H1 (cell line): ENCODE data around the gene BCAM. TPM values are rescaled to one million over a fixed set of nuclear protein-coding genes. Genes with fewer than 3 reads are reported as not detected.

Experiments used
- CTCF ChIA-PET: fragments of 300-600 bp; sonication (Branson Sonifier 250); formaldehyde crosslinking; loops from one replicate; lab custom pipeline; 2021; ENCODE audit not compliant: partially characterized antibody; lab: Charles Lee
- POLR2A ChIA-PET: fragments of 300-600 bp; sonication (Branson Sonifier 250); formaldehyde crosslinking; loops from one replicate; lab custom pipeline; 2021; ENCODE audit warnings: inconsistent platforms; ENCODE audit not compliant: partially characterized antibody; lab: Charles Lee
- DNase-seq, 2 experiments: peaks; one replicate each; pipeline versions ENCODE4 v3.0.0 to v3.0.0-alpha.2; 2010 to 2022; ENCODE audit warnings: low spot score in 2 of 2, low read depth in 1 of 2, mixed read lengths in 1 of 2
- FAIRE-seq: peaks from 2 replicates; lab custom pipeline; 2011; peaks lifted over from hg19 to GRCh38; lab: Jason Lieb, UNC
- H2AFZ ChIP-seq: 2 replicates; pipeline ENCODE4 v1.8.1; 2012; ENCODE audit warnings: low read length, inconsistent platforms
- H2AK5ac ChIP-seq: 2 replicates; pipeline ENCODE4 v1.6.1; 2013; ENCODE audit warnings: low read depth, low read length
- H2BK120ac ChIP-seq: replicated peaks from 2 replicates; pipeline ENCODE3; 2013; ENCODE audit warnings: low read depth, low read length, inconsistent platforms
- H2BK12ac ChIP-seq: 2 replicates; pipeline ENCODE4 v1.6.1; 2013; ENCODE audit warnings: low read depth, low read length
- H2BK15ac ChIP-seq: 2 replicates; pipeline ENCODE4 v1.6.1; 2013; ENCODE audit warnings: low read length
- H2BK20ac ChIP-seq: 2 replicates; pipeline ENCODE4 v1.6.1; 2013; ENCODE audit warnings: low read length
- H2BK5ac ChIP-seq: 2 replicates; pipeline ENCODE4 v1.6.1; 2013; ENCODE audit warnings: low read depth, low read length
- H3K14ac ChIP-seq: 2 replicates; pipeline ENCODE4 v1.6.1; 2013; ENCODE audit warnings: inconsistent platforms; ENCODE audit not compliant: insufficient read length
- H3K18ac ChIP-seq: 2 replicates; pipeline ENCODE4 v1.6.1; 2013; ENCODE audit warnings: low read length; ENCODE audit errors: extremely low read depth
- H3K23ac ChIP-seq: 2 replicates; pipeline ENCODE4 v1.6.1; 2013; ENCODE audit warnings: inconsistent platforms; ENCODE audit not compliant: insufficient read length
- H3K23me2 ChIP-seq: 2 replicates; pipeline ENCODE4 v1.6.1; 2013; ENCODE audit warnings: low read depth, low read length
- H3K27ac ChIP-seq: 2 replicates; pipeline ENCODE4 v1.6.1; 2011; ENCODE audit warnings: low read depth, low read length, inconsistent platforms
- H3K27me3 ChIP-seq, 4 experiments: replicated peaks in 1 of 4; 1 replicate in 1 of 4; 2 replicates in 3 of 4; pipeline versions ENCODE4 v1.6.1 to v1.8.1; 2011 to 2013; ENCODE audit warnings: low read length in 3 of 4, mild to moderate bottlenecking in 3 of 4, inconsistent platforms in 2 of 4, mixed read lengths in 2 of 4, moderate library complexity in 1 of 4; ENCODE audit not compliant: control insufficient read depth in 3 of 4, insufficient read depth in 3 of 4; ENCODE audit errors: extremely low read depth in 1 of 4
- H3K36me3 ChIP-seq, 4 experiments: 2 replicates each; pipeline versions ENCODE4 v1.6.1 to v1.8.1; 2011 to 2013; ENCODE audit warnings: mild to moderate bottlenecking in 4 of 4, low read length in 3 of 4, moderate library complexity in 2 of 4, control low read depth in 1 of 4, inconsistent platforms in 1 of 4; ENCODE audit not compliant: insufficient read depth in 4 of 4, control insufficient read depth in 2 of 4
- H3K4ac ChIP-seq: replicated peaks from 2 replicates; pipeline ENCODE3; 2013; ENCODE audit warnings: low read length, low read depth, mixed read lengths, inconsistent platforms; ENCODE audit not compliant: insufficient read length
- H3K4me1 ChIP-seq, 4 experiments: replicated peaks in 1 of 4; 1 replicate in 1 of 4; 2 replicates in 3 of 4; pipeline versions ENCODE4 v1.6.1 to v1.8.1; 2011 to 2013; ENCODE audit warnings: low read length in 3 of 4, inconsistent platforms in 2 of 4, mixed read lengths in 1 of 4; ENCODE audit not compliant: insufficient read depth in 4 of 4, control insufficient read depth in 3 of 4
- H3K4me2 ChIP-seq, 2 experiments: 2 replicates each; pipeline versions ENCODE4 v1.6.1 to v1.8.1; 2011 to 2013; ENCODE audit warnings: low read depth in 2 of 2, low read length in 2 of 2, control low read depth in 1 of 2, inconsistent platforms in 1 of 2, mild to moderate bottlenecking in 1 of 2; ENCODE audit not compliant: insufficient read depth in 1 of 2
- H3K4me3 ChIP-seq, 4 experiments: fragments of 200-600, 300-600 bp in 1 of 4; sonication (generic), shearing (Covaris generic), sonication (Bioruptor Twin) in 1 of 4; 2 replicates each; pipeline versions ENCODE4 v1.5.1 to v1.8.1; 2011 to 2016; ENCODE audit warnings: low read length in 4 of 4, low read depth in 3 of 4, control low read depth in 2 of 4, inconsistent platforms in 2 of 4, mild to moderate bottlenecking in 2 of 4, mixed read lengths in 1 of 4, moderate library complexity in 1 of 4; ENCODE audit not compliant: insufficient read depth in 2 of 4; ENCODE audit errors: extremely low read depth in 1 of 4
- H3K56ac ChIP-seq: replicated peaks from 2 replicates; pipeline ENCODE3; 2013; ENCODE audit warnings: low read depth, mild to moderate bottlenecking, mixed read lengths, low read length, inconsistent platforms; ENCODE audit not compliant: insufficient read length
- H3K79me1 ChIP-seq: 2 replicates; pipeline ENCODE4 v1.6.1; 2013; ENCODE audit warnings: low read depth, low read length, control low read depth
- H3K79me2 ChIP-seq, 2 experiments: 2 replicates each; pipeline versions ENCODE4 v1.6.1 to v1.8.1; 2012 to 2013; ENCODE audit warnings: low read length in 2 of 2, mild to moderate bottlenecking in 2 of 2, inconsistent platforms in 1 of 2; ENCODE audit not compliant: insufficient read depth in 2 of 2, control insufficient read depth in 1 of 2
- H3K9ac ChIP-seq, 4 experiments: replicated peaks in 1 of 4; 1 replicate in 1 of 4; 2 replicates in 3 of 4; pipeline versions ENCODE4 v1.6.1 to v1.8.1; 2011 to 2013; ENCODE audit warnings: low read depth in 3 of 4, low read length in 3 of 4, control low read depth in 2 of 4, mild to moderate bottlenecking in 2 of 4, moderate library complexity in 2 of 4, inconsistent platforms in 1 of 4; ENCODE audit errors: extremely low read depth in 1 of 4
- H3K9me3 ChIP-seq, 2 experiments: 2 replicates each; pipeline versions ENCODE4 v1.6.1 to v1.8.1; 2012 to 2013; ENCODE audit warnings: mild to moderate bottlenecking in 2 of 2, moderate library complexity in 2 of 2, control low read depth in 1 of 2, inconsistent platforms in 1 of 2, low read depth in 1 of 2, low read length in 1 of 2, mixed read lengths in 1 of 2; ENCODE audit not compliant: insufficient read depth in 2 of 2
- H4K20me1 ChIP-seq, 2 experiments: replicated peaks in 1 of 2; 2 replicates each; pipeline versions ENCODE3 to v1.8.1; 2011 to 2013; ENCODE audit warnings: inconsistent platforms in 2 of 2, low read length in 2 of 2, mild to moderate bottlenecking in 1 of 2; ENCODE audit not compliant: insufficient read depth in 2 of 2, control insufficient read depth in 1 of 2
- H4K5ac ChIP-seq: 2 replicates; pipeline ENCODE4 v1.6.1; 2013; ENCODE audit warnings: low read length, low read depth, mixed read lengths, inconsistent platforms; ENCODE audit not compliant: insufficient read length
- H4K8ac ChIP-seq: 2 replicates; pipeline ENCODE4 v1.8.0; 2013; ENCODE audit warnings: mild to moderate bottlenecking, moderate library complexity, low read length, inconsistent platforms; ENCODE audit not compliant: insufficient read depth; ENCODE audit errors: extremely low read depth
- H4K91ac ChIP-seq: replicated peaks from 2 replicates; pipeline ENCODE3; 2013; ENCODE audit warnings: low read length, mixed read lengths, inconsistent platforms; ENCODE audit not compliant: insufficient read length
- JUN ChIP-seq: IDR thresholded peaks from 2 replicates; pipeline ENCODE4 v1.6.1; 2011; ENCODE audit warnings: low read depth, mild to moderate bottlenecking, improper control_type of control experiment, low read length
- NANOG ChIP-seq: IDR thresholded peaks from 2 replicates; pipeline ENCODE4 v1.6.1; 2011; ENCODE audit warnings: low read length, low read depth, mild to moderate bottlenecking, inconsistent platforms; ENCODE audit not compliant: insufficient read depth, poor library complexity, severe bottlenecking
- SAP30 ChIP-seq: fragments of 300-600 bp; sonication (generic); IDR thresholded peaks from 2 replicates; pipeline ENCODE4 v1.7.1; 2012; ENCODE audit warnings: low read length, moderate library complexity, mild to moderate bottlenecking, inconsistent platforms; ENCODE audit not compliant: insufficient read depth, insufficient replicate concordance
- TBP ChIP-seq: IDR thresholded peaks from 2 replicates; pipeline ENCODE4 v1.6.1; 2011; ENCODE audit warnings: low read depth, low read length, improper control_type of control experiment
- TEAD4 ChIP-seq: IDR thresholded peaks from 2 replicates; pipeline ENCODE4 v1.6.1; 2012; ENCODE audit warnings: low read depth, low read length, inconsistent platforms, mixed read lengths
- WGBS, 2 experiments: shearing (Covaris generic) in 1 of 2; methylation state at CpG; one replicate each; pipeline versions ENCODE4 v1.1.6 to v1.1.7; 2013 to 2015; ENCODE audit warnings: low lambda C conversion rate in 2 of 2, mixed read lengths in 2 of 2, inconsistent platforms in 1 of 2, low coverage in 1 of 2, missing lambda C conversion rate in 1 of 2; ENCODE audit not compliant: insufficient replicate concordance in 2 of 2, insufficient coverage in 1 of 2, insufficient read length in 1 of 2; ENCODE audit errors: extremely low coverage in 1 of 2, missing lambda C conversion rate in 1 of 2; 5-methylcytosine and 5-hydroxymethylcytosine counted together
- polyA plus RNA-seq, 7 experiments: library from polyadenylated mRNA; depleted of rRNA in 3 of 7; stranded (reverse) in 5 of 7; unstranded in 2 of 7; fragments of >200 nt in 5 of 7; fragments of 200-250 nt in 2 of 7; gene quantifications; 1 replicate in 5 of 7; 2 replicates in 1 of 7; 4 replicates in 1 of 7; pipeline versions ENCODE4 v1.2.1 to v1.2.3, GENCODE V29; 2011 to 2013; ENCODE audit warnings: missing spikeins in 2 of 7, mixed read lengths in 2 of 7
- total RNA-seq: library from RNA; stranded (reverse); fragmentation: NEBNext Ultra II Directional; extraction: Animal tissue kit (Norgen Biotek cat#: 25700); gene quantifications from 2 replicates; pipeline ENCODE4 v1.2.1, GENCODE V29; 2021

Gene BCAM
- total and polyA plus RNA-seq, 2 of the 8 experiments (the other 6 are each of a cell fraction or from before 2014, with no cell fraction given): 32.5 to 81.4 TPM

DNA sequence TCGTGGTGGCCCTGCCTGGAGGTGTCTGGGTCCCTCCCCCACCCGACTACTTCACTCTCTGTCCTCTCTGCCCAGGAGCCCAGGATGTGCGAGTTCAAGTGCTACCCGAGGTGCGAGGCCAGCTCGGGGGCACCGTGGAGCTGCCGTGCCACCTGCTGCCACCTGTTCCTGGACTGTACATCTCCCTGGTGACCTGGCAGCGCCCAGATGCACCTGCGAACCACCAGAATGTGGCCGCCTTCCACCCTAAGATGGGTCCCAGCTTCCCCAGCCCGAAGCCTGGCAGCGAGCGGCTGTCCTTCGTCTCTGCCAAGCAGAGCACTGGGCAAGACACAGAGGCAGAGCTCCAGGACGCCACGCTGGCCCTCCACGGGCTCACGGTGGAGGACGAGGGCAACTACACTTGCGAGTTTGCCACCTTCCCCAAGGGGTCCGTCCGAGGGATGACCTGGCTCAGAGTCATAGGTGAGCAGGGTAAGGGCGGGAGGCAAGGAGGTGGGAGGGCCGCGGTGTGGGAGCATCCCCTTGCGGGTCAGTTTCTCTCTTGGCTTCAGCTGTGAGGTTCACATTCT, 56.4 kb downstream of the BCAM start:
- Histone ChIP-seq H3K4ac (no peak overlapping the region), H2BK120ac (no peak overlapping the region), H3K4me2 (no peak overlapping the region), H3K18ac (no peak overlapping the region), H2BK5ac (no peak overlapping the region), H4K8ac (no peak overlapping the region), H3K4me3 (no peak overlapping the region), H4K91ac (no peak overlapping the region), H2AFZ (no peak overlapping the region), H3K23me2 (no peaks in the 10 kb centered on the region; the same call in 1 of the 2 replicates), H2AK5ac (no peak overlapping the region), H3K4me1 (no peaks in the 10 kb centered on the region), H4K20me1 (peaks cover 2 to 11% of the 10 kb centered on the region in 2 experiments), H2BK20ac (no peak overlapping the region), H3K79me2 (peaks cover 0 to 15% of the 10 kb centered on the region in 2 experiments; a peak in 3 of 4 replicates), H4K5ac (no peak overlapping the region), H3K9me3 (no peaks in the 10 kb centered on the region), H3K56ac (no peak overlapping the region), H3K27ac (no peak overlapping the region), H3K36me3 (peaks cover 9 to 42% (median 20%) of the 10 kb centered on the region in 4 experiments; a peak in 6 of 8 replicates), H3K23ac (no peak overlapping the region), H3K27me3 (no peaks in the 10 kb centered on the region), H3K14ac (no peak overlapping the region), H2BK12ac (no peak overlapping the region), H2BK15ac (no peak overlapping the region), H3K9ac (no peak overlapping the region), H3K79me1 (no peaks in the 10 kb centered on the region)
- ChIA-PET CTCF (no interaction called here), POLR2A (interaction anchor here (1.0 to 4.8 kb wide), 7 partner anchors 9 to 40 kb away, joined by 3 to 18 read pairs (median 4); partner anchors contain the start of gene TOMM40)
- DNase-seq: no peak
- TF ChIP-seq SAP30 (no peak), TEAD4 (no peak), JUN (no peak), NANOG (no peak), TBP (no peak)
- no peak for FAIRE-seq
- WGBS, 2 experiments: 95% methylated on average over 27 of the region's 27 CpGs; no CpG with 5 or more reads in 1 of the 2 experiments
